SU-DHL-6 (cell line): ENCODE results near the gene ABTB2.

Experiments
- H2AFZ ChIP-seq: fragments of 200-600 bp; sonication (generic); 2 replicates; pipeline ENCODE4 v1.6.1; 2014; ENCODE audit warnings: low read depth, mild to moderate bottlenecking, moderate library complexity, mixed read lengths, antibody characterized with exemption, low read length; ENCODE audit not compliant: severe bottlenecking
- H3F3A ChIP-seq: fragments of 200-600 bp; shearing (Covaris generic); 2 replicates; pipeline ENCODE4 v1.6.0; 2016; ENCODE audit warnings: antibody characterized with exemption, mild to moderate bottlenecking; ENCODE audit not compliant: insufficient read depth
- H3K27ac ChIP-seq: fragments of 200-600 bp; sonication (generic); 2 replicates; pipeline ENCODE4 v1.5.1; 2016; ENCODE audit warnings: low read depth, mild to moderate bottlenecking, low read length, moderate library complexity, mixed read lengths
- H3K27me3 ChIP-seq: fragments of 200-600 bp; sonication (generic), shearing (Covaris generic); 2 replicates; pipeline ENCODE4 v1.6.0; 2014; ENCODE audit warnings: mild to moderate bottlenecking, low read length
- H3K36me3 ChIP-seq: fragments of 200-600 bp; sonication (generic); 2 replicates; pipeline ENCODE4 v1.6.1; 2014; ENCODE audit warnings: mild to moderate bottlenecking, low read length, mixed read lengths
- H3K4me2 ChIP-seq: fragments of 300-600, 200-600 bp; shearing (Covaris generic), sonication (generic); 2 replicates; pipeline ENCODE4 v1.6.0; 2014; ENCODE audit warnings: low read length, low read depth, mild to moderate bottlenecking; ENCODE audit not compliant: poor library complexity, severe bottlenecking
- H3K4me3 ChIP-seq: fragments of 200-600 bp; sonication (generic); 2 replicates; pipeline ENCODE4 v1.5.1; 2014; ENCODE audit warnings: antibody characterized with exemption, low read length, mild to moderate bottlenecking, mixed read lengths; ENCODE audit not compliant: insufficient read depth, poor library complexity, severe bottlenecking
- H3K79me2 ChIP-seq: fragments of 200-600 bp; sonication (generic); 2 replicates; pipeline ENCODE4 v1.6.1; 2014; ENCODE audit warnings: mild to moderate bottlenecking, low read length, moderate library complexity; ENCODE audit not compliant: insufficient read depth
- H3K9ac ChIP-seq: fragments of 200-600 bp; sonication (generic); 2 replicates; pipeline ENCODE4 v1.7.0; 2014; ENCODE audit warnings: mild to moderate bottlenecking, low read length
- H3K9me2 ChIP-seq: fragments of 200-600 bp; sonication (generic); replicated peaks from 2 replicates; pipeline ENCODE4 v1.6.1; 2014; ENCODE audit warnings: low read length; ENCODE audit not compliant: insufficient read depth
- H3K9me3 ChIP-seq: fragments of 200-600 bp; sonication (generic); 2 replicates; pipeline ENCODE4 v1.6.1; 2014; ENCODE audit warnings: low read length, mixed read lengths; ENCODE audit not compliant: insufficient read depth
- H4K20me1 ChIP-seq: fragments of 200-600 bp; sonication (generic); 2 replicates; pipeline ENCODE4 v1.6.1; 2014; ENCODE audit warnings: low read depth, mild to moderate bottlenecking, antibody characterized with exemption, low read length, moderate library complexity, mixed read lengths
- CTCF ChIP-seq: fragments of 200-600 bp; sonication (generic); IDR thresholded peaks from one replicate; pipeline ENCODE4 v1.5.1; 2017; ENCODE audit warnings: antibody characterized with exemption, mild to moderate bottlenecking, low read length, moderate library complexity; ENCODE audit not compliant: insufficient read depth, poor library complexity, severe bottlenecking
- EZH2phosphoT487 ChIP-seq: fragments of 200-600 bp; sonication (generic), shearing (Covaris generic); conservative IDR thresholded peaks from 2 replicates; pipeline ENCODE4 v1.6.1; 2018; ENCODE audit warnings: mild to moderate bottlenecking, antibody characterized with exemption, low read length, moderate library complexity, mixed read lengths

ABTB2 gene

GRCh38 chr11:34357701-34358257 lies at the start of gene ABTB2:
Gene ABTB2 (minus strand): TSS chr11:34358010.
- Histone ChIP-seq H3K36me3 (no peaks in the 10 kb centered on the region), H3K27me3 (no peaks in the 10 kb centered on the region), H3K9ac (peak within 1 kb of the TSS; percentile 39; the same call in 1 of the 2 replicates), H3K79me2 (no peaks in the 10 kb centered on the region), H3K4me3 (peak within 1 kb of the TSS; percentile 43), H3K27ac (no peak within 1 kb of the TSS; the same call in 1 of the 2 replicates), H3F3A (no peaks in the 10 kb centered on the region), H3K9me3 (no peaks in the 10 kb centered on the region), H3K9me2 (no peaks in the 10 kb centered on the region), H3K4me2 (peak within 1 kb of the TSS; percentile 65), H2AFZ (peak within 1 kb of the TSS; percentile 89), H4K20me1 (no peaks in the 10 kb centered on the region)
- TF ChIP-seq EZH2phosphoT487 (no peak), CTCF (no peak)

GRCh38 chr11:34407121-34407813 lies 49.5 kb upstream of the ABTB2 start:
- H3F3A ChIP-seq = no peaks in the 10 kb centered on the region
- no peak overlapping the region for H3K27ac ChIP-seq
- H3K27me3 ChIP-seq = no peaks in the 10 kb centered on the region
- H3K9me2 ChIP-seq = no peaks in the 10 kb centered on the region
- no peak overlapping the region for H3K4me3 ChIP-seq
- H4K20me1 ChIP-seq = no peaks in the 10 kb centered on the region
- no peak for TF ChIP-seq EZH2phosphoT487
- no peak for TF ChIP-seq CTCF
- H3K9ac ChIP-seq = no peak overlapping the region
- no peak overlapping the region for H2AFZ ChIP-seq
- no peaks in the 10 kb centered on the region for H3K9me3 ChIP-seq
- no peaks in the 10 kb centered on the region for H3K79me2 ChIP-seq
- H3K36me3 ChIP-seq = no peaks in the 10 kb centered on the region
- H3K4me2 ChIP-seq = no peak overlapping the region

GRCh38 chr11:34406413-34406812 lies 48.6 kb upstream of the ABTB2 start:
- H2AFZ ChIP-seq = no peak overlapping the region
- H3K27me3 ChIP-seq = no peaks in the 10 kb centered on the region
- H3K36me3 ChIP-seq = no peaks in the 10 kb centered on the region
- no peaks in the 10 kb centered on the region for H3K9me3 ChIP-seq
- no peaks in the 10 kb centered on the region for H3K9me2 ChIP-seq
- H3K4me3 ChIP-seq = no peak overlapping the region
- TF ChIP-seq CTCF (no peak), EZH2phosphoT487 (no peak)
- no peaks in the 10 kb centered on the region for H3F3A ChIP-seq
- no peaks in the 10 kb centered on the region for H3K79me2 ChIP-seq
- no peak overlapping the region for H3K4me2 ChIP-seq
- no peak overlapping the region for H3K27ac ChIP-seq
- no peak overlapping the region for H3K9ac ChIP-seq
- no peaks in the 10 kb centered on the region for H4K20me1 ChIP-seq
